HG03025 (cell line): ENCODE data around the gene PACS1.
A peak's percentile ranks its signal among the peaks of the same experiment; 100 is the strongest.
"Not testable (repeated sequence)": the region's sequence is repeated elsewhere in the genome, so short reads cannot be mapped to it uniquely, and the experiment has no call there.

ENCODE experiments used
- ATAC-seq: cut with Tn5 transposase; IDR thresholded peaks from one replicate; pipeline ENCODE4 v1.9.1; 2021; ENCODE audit warnings: mild to moderate bottlenecking, moderate library complexity; ENCODE audit not compliant: unreplicated experiment, low FRiP score

PACS1 gene

GRCh38 chr11:66106786-66107599 is 36.9 kb downstream of the PACS1 start:
- no peak for ATAC-seq

GRCh38 chr11:66107600-66108510 is 37.8 kb downstream of the PACS1 start:
- no peak for ATAC-seq

GRCh38 chr11:66109294-66109693 is 39.2 kb downstream of the PACS1 start:
- ATAC-seq = no peak

GRCh38 chr11:66111158-66111557 is 41.1 kb downstream of the PACS1 start:
- no peak for ATAC-seq

GRCh38 chr11:66112041-66112491 is 42.0 kb downstream of the PACS1 start:
- no peak for ATAC-seq

- no peak for ATAC-seq
Observed at GRCh38 chr11:66112601-66113499, 42.8 kb downstream of the PACS1 start.

GRCh38 chr11:66114957-66115356 is 44.9 kb downstream of the PACS1 start:
- not testable (repeated sequence) for ATAC-seq

- peak; percentile 62 for ATAC-seq
Observed at GRCh38 chr11:66115638-66116301, 45.7 kb downstream of the PACS1 start.

GRCh38 chr11:66116576-66117361 is 46.7 kb downstream of the PACS1 start:
- no peak for ATAC-seq

- no peak for ATAC-seq
Observed at GRCh38 chr11:66118847-66119246, 48.8 kb downstream of the PACS1 start.

GRCh38 chr11:66119348-66120133 is 49.5 kb downstream of the PACS1 start:
- no peak for ATAC-seq

GRCh38 chr11:66121466-66121865 is 51.4 kb downstream of the PACS1 start:
- no peak for ATAC-seq

- no peak for ATAC-seq
Observed at GRCh38 chr11:66123902-66124301, 53.8 kb downstream of the PACS1 start.

- no peak for ATAC-seq
Observed at GRCh38 chr11:66124564-66124963, 54.5 kb downstream of the PACS1 start.

- ATAC-seq = no peak
Observed at GRCh38 chr11:66126064-66126463, 56.0 kb downstream of the PACS1 start.

- ATAC-seq = no peak
Observed at GRCh38 chr11:66126808-66127555, 56.9 kb downstream of the PACS1 start.

- ATAC-seq = no peak
Observed at GRCh38 chr11:66130978-66131377, 60.9 kb downstream of the PACS1 start.
